Activated naive CD8-positive, alpha-beta T cell treated with anti-CD3 and anti-CD28 coated beads for 36 hours (primary cell): ENCODE data around the gene TESMIN. TPM values are rescaled to one million over a fixed set of nuclear protein-coding genes. Genes with fewer than 3 reads are reported as not detected.

Source experiments
- DNase-seq: peaks from one replicate; pipeline ENCODE4 v3.0.0; 2021
- H3K27ac Mint-ChIP-seq: one replicate; pipeline ENCODE4 v1.8.0; 2022; ENCODE audit warnings: mild to moderate bottlenecking, moderate library complexity, mixed read lengths
- H3K27me3 Mint-ChIP-seq: one replicate; pipeline ENCODE4 v1.8.0; 2022; ENCODE audit warnings: mild to moderate bottlenecking, mixed read lengths
- H3K36me3 Mint-ChIP-seq: one replicate; pipeline ENCODE4 v1.8.0; 2021; ENCODE audit warnings: mild to moderate bottlenecking, mixed read lengths
- H3K4me1 Mint-ChIP-seq: one replicate; pipeline ENCODE4 v1.8.0; 2021; ENCODE audit warnings: mixed read lengths
- H3K4me3 Mint-ChIP-seq: one replicate; pipeline ENCODE4 v1.8.0; 2022; ENCODE audit warnings: mild to moderate bottlenecking, moderate library complexity, mixed read lengths
- H3K9me3 Mint-ChIP-seq: one replicate; pipeline ENCODE4 v1.8.0; 2022; ENCODE audit warnings: mixed read lengths
- total RNA-seq, 2 experiments: library from RNA; stranded (reverse); gene quantifications; one replicate each; pipeline ENCODE4 v1.2.3, GENCODE V29; 2021

TESMIN gene
- total RNA-seq, 2 experiments from 2014 or later, result 2.2 to 3.2 TPM

- H3K27me3 Mint-ChIP-seq, result no peaks in the 10 kb centered on the region
- H3K27ac Mint-ChIP-seq, result no peak overlapping the region
- H3K9me3 Mint-ChIP-seq, result no peaks in the 10 kb centered on the region
- DNase-seq, result no peak
- no peak overlapping the region for H3K4me3 Mint-ChIP-seq
- H3K4me1 Mint-ChIP-seq, result peaks cover 8% of the 10 kb centered on the region
- H3K36me3 Mint-ChIP-seq, result no peaks in the 10 kb centered on the region
These were observed 3.3 kb downstream of the TESMIN start for GRCh38 chr11:68748061-68748460.

- no peaks in the 10 kb centered on the region for H3K9me3 Mint-ChIP-seq
- no peaks in the 10 kb centered on the region for H3K36me3 Mint-ChIP-seq
- no peak overlapping the region for H3K27ac Mint-ChIP-seq
These were observed 7.8 kb downstream of the TESMIN start for GRCh38 chr11:68743539-68743938.

GRCh38 chr11:68741463-68741862 is 9.9 kb downstream of the TESMIN start:
- Mint-ChIP-seq H3K27me3 (no peaks in the 10 kb centered on the region), H3K4me1 (no peaks in the 10 kb centered on the region), H3K9me3 (no peaks in the 10 kb centered on the region), H3K27ac (no peak overlapping the region), H3K36me3 (no peaks in the 10 kb centered on the region), H3K4me3 (no peak overlapping the region)
- DNase-seq, result no peak

More at GRCh38 chr11:68743539-68743938, 7.8 kb downstream of the TESMIN start:
- no peak for DNase-seq
- H3K4me3 Mint-ChIP-seq, result no peak overlapping the region
- H3K27me3 Mint-ChIP-seq, result no peaks in the 10 kb centered on the region
- H3K4me1 Mint-ChIP-seq, result no peaks in the 10 kb centered on the region

DNA sequence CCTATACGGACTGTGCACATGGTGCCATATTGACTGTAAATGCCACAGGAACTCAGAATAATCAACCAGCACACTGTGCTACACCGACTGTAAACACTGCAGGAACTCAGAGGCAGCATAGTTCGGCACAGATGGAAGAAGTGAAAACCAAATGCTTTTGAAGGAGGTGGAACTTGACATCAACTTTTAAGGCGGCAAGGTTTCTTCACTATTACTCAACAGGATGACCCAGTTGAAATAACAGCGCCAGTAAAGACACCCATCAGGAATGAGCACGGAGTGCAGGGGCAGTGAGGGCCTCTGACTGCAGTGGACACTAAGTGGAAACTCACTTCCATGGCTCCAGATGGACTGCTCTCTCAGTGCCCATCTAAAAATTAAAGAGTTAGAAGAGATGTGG is 15.7 kb downstream of the TESMIN start:
- H3K27me3 Mint-ChIP-seq, result no peaks in the 10 kb centered on the region
- no peaks in the 10 kb centered on the region for H3K9me3 Mint-ChIP-seq
- no peak overlapping the region for H3K4me3 Mint-ChIP-seq
- no peak for DNase-seq
- H3K4me1 Mint-ChIP-seq, result no peaks in the 10 kb centered on the region
- H3K27ac Mint-ChIP-seq, result no peak overlapping the region
- H3K36me3 Mint-ChIP-seq, result no peaks in the 10 kb centered on the region

- no peaks in the 10 kb centered on the region for H3K27me3 Mint-ChIP-seq
- no peaks in the 10 kb centered on the region for H3K4me1 Mint-ChIP-seq
- no peaks in the 10 kb centered on the region for H3K36me3 Mint-ChIP-seq
- no peak overlapping the region for H3K27ac Mint-ChIP-seq
- no peaks in the 10 kb centered on the region for H3K9me3 Mint-ChIP-seq
- DNase-seq, result no peak
- no peak overlapping the region for H3K4me3 Mint-ChIP-seq
These were observed 16.2 kb downstream of the TESMIN start for GRCh38 chr11:68735125-68735524.

DNA sequence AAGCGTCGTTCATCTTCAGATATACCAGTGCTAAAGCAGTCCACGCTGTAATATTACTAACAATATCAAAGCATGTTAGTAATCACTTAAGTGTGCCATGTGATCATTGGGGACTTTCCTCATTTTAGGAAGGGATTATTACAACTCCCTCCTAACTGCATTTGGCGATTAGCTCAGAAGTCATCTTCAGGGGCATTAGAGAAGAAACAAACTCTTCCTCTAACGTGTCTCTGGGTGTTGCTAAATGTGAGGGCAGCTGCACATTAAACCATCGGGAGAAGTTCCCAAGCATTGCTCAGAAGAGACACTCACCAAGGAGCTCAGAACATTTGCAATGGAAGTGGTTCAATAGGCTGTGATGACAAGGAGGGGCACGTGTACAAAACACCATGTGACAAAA is 17.2 kb downstream of the TESMIN start:
- Mint-ChIP-seq H3K36me3 (no peaks in the 10 kb centered on the region), H3K27me3 (no peaks in the 10 kb centered on the region), H3K9me3 (no peaks in the 10 kb centered on the region), H3K4me1 (no peaks in the 10 kb centered on the region), H3K4me3 (no peak overlapping the region), H3K27ac (no peak overlapping the region)
- no peak for DNase-seq

DNA sequence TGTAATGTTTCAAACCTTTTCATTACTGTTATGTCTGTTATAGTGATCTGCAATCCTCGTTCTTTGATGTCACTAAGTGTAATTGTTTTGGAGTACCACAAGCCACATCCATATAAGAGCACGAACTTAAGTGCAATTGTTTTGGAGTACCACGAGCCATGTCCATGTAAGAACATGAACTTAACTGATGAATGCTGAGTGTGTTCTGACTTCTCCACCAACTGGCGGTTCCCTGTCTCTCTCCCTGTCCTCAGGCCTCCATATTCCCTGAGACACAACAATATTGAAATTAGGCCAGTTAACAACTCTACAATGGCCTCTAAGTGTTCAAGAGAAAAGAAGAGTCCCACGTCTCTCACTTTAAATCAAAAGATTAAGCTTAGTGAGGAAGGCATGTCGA is 23.5 kb downstream of the TESMIN start:
- no peaks in the 10 kb centered on the region for H3K27me3 Mint-ChIP-seq
- H3K4me1 Mint-ChIP-seq, result no peaks in the 10 kb centered on the region
- no peaks in the 10 kb centered on the region for H3K9me3 Mint-ChIP-seq
- H3K4me3 Mint-ChIP-seq, result no peak overlapping the region
- no peak for DNase-seq
- no peak overlapping the region for H3K27ac Mint-ChIP-seq
- no peaks in the 10 kb centered on the region for H3K36me3 Mint-ChIP-seq

- Mint-ChIP-seq H3K4me1 (no peaks in the 10 kb centered on the region), H3K27ac (no peak overlapping the region), H3K4me3 (no peak overlapping the region), H3K27me3 (no peaks in the 10 kb centered on the region), H3K9me3 (peaks cover 11% of the 10 kb centered on the region), H3K36me3 (peaks cover 3% of the 10 kb centered on the region)
- no peak for DNase-seq
These were observed 27.0 kb downstream of the TESMIN start for GRCh38 chr11:68724293-68724692.

GRCh38 chr11:68722143-68722542 is 29.2 kb downstream of the TESMIN start:
- Mint-ChIP-seq H3K27me3 (no peaks in the 10 kb centered on the region), H3K4me1 (no peaks in the 10 kb centered on the region), H3K9me3 (peaks cover 13% of the 10 kb centered on the region), H3K4me3 (no peak overlapping the region), H3K27ac (no peak overlapping the region), H3K36me3 (peaks cover 10% of the 10 kb centered on the region)
- DNase-seq, result no peak

GRCh38 chr11:68721075-68721474 is 30.2 kb downstream of the TESMIN start:
- H3K27me3 Mint-ChIP-seq, result no peaks in the 10 kb centered on the region
- H3K4me3 Mint-ChIP-seq, result no peak overlapping the region
- H3K36me3 Mint-ChIP-seq, result peaks cover 10% of the 10 kb centered on the region
- no peak for DNase-seq
- no peak overlapping the region for H3K27ac Mint-ChIP-seq
- H3K9me3 Mint-ChIP-seq, result peaks cover 13% of the 10 kb centered on the region
- H3K4me1 Mint-ChIP-seq, result no peaks in the 10 kb centered on the region

- peaks cover 13% of the 10 kb centered on the region for H3K9me3 Mint-ChIP-seq
- no peaks in the 10 kb centered on the region for H3K27me3 Mint-ChIP-seq
- H3K4me3 Mint-ChIP-seq, result no peak overlapping the region
- H3K36me3 Mint-ChIP-seq, result peaks cover 10% of the 10 kb centered on the region
- DNase-seq, result no peak
- H3K4me1 Mint-ChIP-seq, result no peaks in the 10 kb centered on the region
- H3K27ac Mint-ChIP-seq, result no peak overlapping the region
These were observed 35.7 kb downstream of the TESMIN start for GRCh38 chr11:68715456-68716122.

- no peaks in the 10 kb centered on the region for H3K27me3 Mint-ChIP-seq
- H3K36me3 Mint-ChIP-seq, result peaks cover 6% of the 10 kb centered on the region
- peaks cover 3% of the 10 kb centered on the region for H3K9me3 Mint-ChIP-seq
- no peak overlapping the region for H3K27ac Mint-ChIP-seq
- no peak overlapping the region for H3K4me3 Mint-ChIP-seq
- no peak for DNase-seq
- H3K4me1 Mint-ChIP-seq, result no peaks in the 10 kb centered on the region
These were observed 37.1 kb downstream of the TESMIN start for GRCh38 chr11:68714060-68714856.

DNA sequence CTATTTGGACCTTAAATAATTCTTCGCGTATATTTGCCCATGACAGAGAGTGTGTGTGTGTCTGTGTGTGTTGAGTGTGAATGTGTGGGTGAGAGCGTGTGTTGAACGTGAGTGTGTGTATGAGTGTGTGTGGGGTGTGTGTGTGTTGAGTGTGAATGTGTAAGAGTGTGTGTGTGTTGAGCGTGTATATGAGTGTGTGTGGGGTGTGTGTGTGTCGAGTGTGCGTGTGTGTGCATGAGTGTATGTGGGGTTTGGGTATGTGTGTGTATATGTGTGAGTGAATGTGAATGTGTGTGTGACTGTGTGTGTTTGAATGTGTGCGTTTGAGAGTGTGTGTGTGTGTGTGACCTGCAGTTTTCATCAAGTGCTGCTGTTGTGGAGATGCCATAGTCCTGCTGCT is 40.2 kb downstream of the TESMIN start:
- H3K9me3 Mint-ChIP-seq, result no peaks in the 10 kb centered on the region
- DNase-seq, result no peak
- H3K4me1 Mint-ChIP-seq, result no peaks in the 10 kb centered on the region
- no peaks in the 10 kb centered on the region for H3K27me3 Mint-ChIP-seq
- H3K4me3 Mint-ChIP-seq, result no peak overlapping the region
- H3K36me3 Mint-ChIP-seq, result no peaks in the 10 kb centered on the region
- H3K27ac Mint-ChIP-seq, result no peak overlapping the region

GRCh38 chr11:68710409-68710808 is 40.9 kb downstream of the TESMIN start:
- no peak overlapping the region for H3K4me3 Mint-ChIP-seq
- no peak for DNase-seq
- no peaks in the 10 kb centered on the region for H3K9me3 Mint-ChIP-seq
- no peaks in the 10 kb centered on the region for H3K36me3 Mint-ChIP-seq
- H3K27ac Mint-ChIP-seq, result no peak overlapping the region
- H3K4me1 Mint-ChIP-seq, result no peaks in the 10 kb centered on the region
- H3K27me3 Mint-ChIP-seq, result no peaks in the 10 kb centered on the region

DNA sequence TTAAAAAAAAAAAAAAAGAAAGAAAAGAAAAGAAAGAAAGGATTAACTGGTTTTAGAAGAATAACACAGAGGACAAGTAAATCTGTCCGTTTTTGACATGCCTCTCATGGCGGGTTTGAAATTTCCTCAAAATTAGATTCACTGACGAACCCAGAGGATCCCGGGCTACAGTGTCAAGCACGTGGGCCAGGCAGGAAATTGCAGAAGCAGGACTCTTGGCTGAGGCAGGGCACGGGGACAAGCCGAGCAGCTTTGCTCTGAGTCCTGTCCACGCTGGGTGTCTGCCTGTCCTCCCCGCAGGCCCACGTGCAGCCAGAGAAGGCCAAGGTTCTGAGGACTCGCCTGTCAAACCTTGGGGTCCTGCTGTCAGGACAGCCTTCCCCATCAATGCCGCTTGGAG is 42.3 kb downstream of the TESMIN start:
- Mint-ChIP-seq H3K4me3 (no peak overlapping the region), H3K4me1 (no peaks in the 10 kb centered on the region), H3K36me3 (no peaks in the 10 kb centered on the region), H3K27ac (no peak overlapping the region), H3K9me3 (no peaks in the 10 kb centered on the region), H3K27me3 (no peaks in the 10 kb centered on the region)
- no peak for DNase-seq

GRCh38 chr11:68707527-68707926 is 43.8 kb downstream of the TESMIN start:
- Mint-ChIP-seq H3K4me3 (no peak overlapping the region), H3K27me3 (no peaks in the 10 kb centered on the region), H3K9me3 (no peaks in the 10 kb centered on the region), H3K4me1 (no peaks in the 10 kb centered on the region), H3K36me3 (no peaks in the 10 kb centered on the region), H3K27ac (no peak overlapping the region)
- no peak for DNase-seq
